H1 (cell line): ENCODE measurements around the gene C15orf40. TPM values are rescaled to one million over a fixed set of nuclear protein-coding genes. Genes with fewer than 3 reads are reported as not detected.

Source experiments
- HDAC2 ChIP-seq, 2 experiments: fragments of 300-600 bp in 1 of 2; sonication (generic) in 1 of 2; IDR thresholded peaks; 2 replicates each; pipeline ENCODE4 v1.6.1; 2011 to 2012; ENCODE audit warnings: low read depth in 2 of 2, low read length in 2 of 2, mild to moderate bottlenecking in 2 of 2, moderate library complexity in 2 of 2, borderline replicate concordance in 1 of 2, inconsistent platforms in 1 of 2
- JUND ChIP-seq: IDR thresholded peaks from 2 replicates; pipeline ENCODE4 v1.6.1; 2011; ENCODE audit warnings: mild to moderate bottlenecking, improper control_type of control experiment, low read length
- NANOG ChIP-seq: IDR thresholded peaks from 2 replicates; pipeline ENCODE4 v1.6.1; 2011; ENCODE audit warnings: low read length, low read depth, mild to moderate bottlenecking, inconsistent platforms; ENCODE audit not compliant: insufficient read depth, poor library complexity, severe bottlenecking
- ZNF274 ChIP-seq: IDR thresholded peaks from 2 replicates; pipeline ENCODE4 v1.7.0; 2012; ENCODE audit warnings: low read length, borderline replicate concordance; ENCODE audit errors: extremely low read depth
- polyA plus RNA-seq, 7 experiments: library from polyadenylated mRNA; depleted of rRNA in 3 of 7; stranded (reverse) in 5 of 7; unstranded in 2 of 7; fragments of >200 nt in 5 of 7; fragments of 200-250 nt in 2 of 7; gene quantifications; 1 replicate in 5 of 7; 2 replicates in 1 of 7; 4 replicates in 1 of 7; pipeline versions ENCODE4 v1.2.1 to v1.2.3, GENCODE V29; 2011 to 2013; ENCODE audit warnings: missing spikeins in 2 of 7, mixed read lengths in 2 of 7
- total RNA-seq: library from RNA; stranded (reverse); fragmentation: NEBNext Ultra II Directional; extraction: Animal tissue kit (Norgen Biotek cat#: 25700); gene quantifications from 2 replicates; pipeline ENCODE4 v1.2.1, GENCODE V29; 2021
- TF ChIP-seq, protein P1 (sequence below): IDR thresholded peaks from 2 replicates; pipeline ENCODE4 v1.6.1; 2011; ENCODE audit warnings: low read depth, mild to moderate bottlenecking, low read length; ENCODE audit not compliant: insufficient read depth

The C15orf40 gene
- total and polyA plus RNA-seq, 2 of the 8 experiments (the other 6 are each of a cell fraction or from before 2014, with no cell fraction given), result 10.7 TPM

DNA sequence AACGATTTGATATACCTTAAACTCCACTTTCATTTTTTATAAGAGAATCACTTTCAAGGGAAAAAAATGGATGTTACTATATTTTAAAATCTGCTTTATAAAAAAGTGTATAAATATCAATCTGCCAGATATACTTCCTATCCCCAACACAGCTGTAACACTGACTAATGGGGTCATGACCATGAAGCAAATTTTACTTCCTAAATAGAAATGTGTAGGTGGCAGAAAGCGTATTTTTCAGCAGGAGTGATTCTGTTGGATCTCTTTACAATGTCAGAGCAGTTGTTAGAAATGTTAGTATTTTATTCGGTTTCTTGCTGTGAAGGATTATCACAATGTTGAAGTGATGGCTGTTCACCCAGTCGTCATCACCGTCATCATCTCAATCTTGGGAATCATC is 5.5 kb upstream of the C15orf40 start (continued):
- TF ChIP-seq NANOG (no peak), HDAC2 (IDR thresholded peaks at IDR 0.05; ENCODE audit: borderline replicate concordance in 1 of 2, low read depth in 2 of 2, low read length in 2 of 2) (no peak), JUND (no peak), ZNF274 (no peak)
- TF ChIP-seq, protein P1, sequence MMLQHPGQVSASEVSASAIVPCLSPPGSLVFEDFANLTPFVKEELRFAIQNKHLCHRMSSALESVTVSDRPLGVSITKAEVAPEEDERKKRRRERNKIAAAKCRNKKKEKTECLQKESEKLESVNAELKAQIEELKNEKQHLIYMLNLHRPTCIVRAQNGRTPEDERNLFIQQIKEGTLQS, result no peak
- TF ChIP-seq, all 59 proteins: peak for 0
